AG04449 (cell line): ENCODE data around the gene COMMD3.

ENCODE experiments used
- CTCF ChIA-PET: fragments of 350-600 bp; formaldehyde crosslinking; extraction: SDS; loops from one replicate; lab custom pipeline; 2021; ENCODE audit warnings: antibody characterized with exemption; lab: Yijun Ruan, JAX
- POLR2A ChIA-PET: fragments of 400-600, 350-600 bp; formaldehyde crosslinking; extraction: SDS; loops from one replicate; lab custom pipeline; 2020; ENCODE audit warnings: antibody characterized with exemption, inconsistent platforms; lab: Yijun Ruan, JAX
- DNase-seq: peaks from one replicate; pipeline ENCODE4 v3.0.0-alpha.2; 2010; ENCODE audit warnings: low read depth, low spot score
- H3K4me3 ChIP-seq: 2 replicates; pipeline ENCODE4 v1.5.1; 2011; ENCODE audit warnings: low read depth, mild to moderate bottlenecking, control low read depth, low read length
- CTCF ChIP-seq: IDR thresholded peaks from one replicate; pipeline ENCODE4 v1.5.1; 2011; ENCODE audit warnings: mild to moderate bottlenecking, moderate library complexity, low read length, control low read depth, inconsistent platforms; ENCODE audit not compliant: insufficient read depth; ENCODE audit errors: missing control alignments

The COMMD3 gene

GRCh38 chr10:22342421-22342820 lies 26.2 kb downstream of the COMMD3 start:
- no peak overlapping the region for H3K4me3 ChIP-seq
- POLR2A ChIA-PET = no interaction called here
- no peak for TF ChIP-seq CTCF
- CTCF ChIA-PET = interaction anchor here (3.0 kb wide), 1 partner anchor 647 kb away, joined by 9 read pairs; no protein-coding TSS in a partner anchor
- DNase-seq = no peak

GRCh38 chr10:22343731-22344130 lies 27.5 kb downstream of the COMMD3 start:
- DNase-seq = no peak
- no peak for TF ChIP-seq CTCF
- POLR2A ChIA-PET = no interaction called here
- CTCF ChIA-PET = interaction anchor here (3.0 kb wide), 1 partner anchor 645 kb away, joined by 9 read pairs; no protein-coding TSS in a partner anchor
- H3K4me3 ChIP-seq = no peak overlapping the region

- TF ChIP-seq CTCF = no peak
- CTCF ChIA-PET = no interaction called here
- no peak for DNase-seq
- POLR2A ChIA-PET = no interaction called here
- no peak overlapping the region for H3K4me3 ChIP-seq
Observed at GRCh38 chr10:22344249-22344648, 28.1 kb downstream of the COMMD3 start.

GRCh38 chr10:22344781-22345300 lies 28.7 kb downstream of the COMMD3 start:
- CTCF ChIA-PET = no interaction called here
- no peak for DNase-seq
- H3K4me3 ChIP-seq = no peak overlapping the region; the same call in 1 of the 2 replicates
- POLR2A ChIA-PET = no interaction called here
- TF ChIP-seq CTCF = no peak

- ChIA-PET POLR2A (no interaction called here), CTCF (no interaction called here)
- no peak for TF ChIP-seq CTCF
- no peak within 1 kb of the TSS; the same call in 1 of the 2 replicates for H3K4me3 ChIP-seq
- no peak for DNase-seq
Observed at GRCh38 chr10:22345301-22346095, 29.3 kb downstream of the COMMD3 start, which contains the start of gene SPAG6. Gene SPAG6, plus strand, starts transcription at chr10:22345496. Its CDS starts 116 bp downstream, at chr10:22345612.

- no peak for DNase-seq
- POLR2A ChIA-PET = no interaction called here
- H3K4me3 ChIP-seq = no peak overlapping the region
- CTCF ChIA-PET = no interaction called here
- no peak for TF ChIP-seq CTCF
Observed at GRCh38 chr10:22346096-22346661, 30.0 kb downstream of the COMMD3 start.
